GM12878 (cell line): ENCODE results near the gene FBXO33. TPM values are rescaled to one million over a fixed set of nuclear protein-coding genes. Genes with fewer than 3 reads are reported as not detected.

ENCODE experiments used
- ATAC-seq: fragments of 200-7000 bp; cut with Tn5 transposase; 3 replicates; pipeline ENCODE4 v1.9.1; 2020; ENCODE audit warnings: mild to moderate bottlenecking, moderate library complexity
- BruUV-seq: library from RNA; stranded (reverse); fragments of 400-500 nt; replicated peaks from 2 replicates; lab custom pipeline; 2021; lab: Mats Ljungman, UMichigan
- CTCF ChIA-PET: fragments of 300-600 bp; sonication (Branson Sonifier 250); formaldehyde crosslinking; extraction: SDS; loops from one replicate; lab custom pipeline; 2021; ENCODE audit warnings: inconsistent platforms; lab: Yijun Ruan, JAX
- POLR2A ChIA-PET: fragments of 350-600 bp; formaldehyde crosslinking; extraction: SDS; loops from one replicate; lab custom pipeline; 2021; ENCODE audit warnings: inconsistent platforms; lab: Charles Lee
- RAD21 ChIA-PET: fragments of 300-600 bp; sonication (Branson Sonifier 250); formaldehyde crosslinking; loops from one replicate; lab custom pipeline; 2023; ENCODE audit warnings: antibody characterized with exemption; ENCODE audit not compliant: unreplicated experiment; lab: Charles Lee
- SMC1A ChIA-PET: fragments of 300-600 bp; sonication (Branson Sonifier 250); formaldehyde crosslinking; loops from one replicate; lab custom pipeline; 2023; ENCODE audit not compliant: unreplicated experiment, uncharacterized antibody; lab: Charles Lee
- DNase-seq: peaks from one replicate; pipeline ENCODE4 v3.0.0-alpha.2; 2011; ENCODE audit warnings: low read depth, low spot score
- FAIRE-seq: peaks from 3 replicates; lab custom pipeline; 2011; peaks lifted over from hg19 to GRCh38; lab: Jason Lieb, UNC
- H2AFZ ChIP-seq: 2 replicates; pipeline ENCODE4 v1.6.0; 2011; ENCODE audit warnings: low read depth, low read length, control low read depth; ENCODE audit not compliant: control insufficient read depth
- H3K27ac ChIP-seq: 2 replicates; pipeline ENCODE4 v1.5.1; 2011; ENCODE audit warnings: control low read depth; ENCODE audit not compliant: control insufficient read depth, insufficient read depth
- H3K27me3 ChIP-seq, 2 experiments: replicated peaks in 1 of 2; 2 replicates each; pipeline versions ENCODE4 v1.6.0 to v1.6.1; 2011; ENCODE audit warnings: low read length in 1 of 2; ENCODE audit not compliant: control insufficient read depth in 2 of 2, insufficient read depth in 2 of 2
- H3K36me3 ChIP-seq, 2 experiments: 2 replicates each; pipeline ENCODE4 v1.5.1; 2011; ENCODE audit warnings: low read length in 1 of 2; ENCODE audit not compliant: control insufficient read depth in 2 of 2, insufficient read depth in 2 of 2
- H3K4me1 ChIP-seq: 2 replicates; pipeline ENCODE4 v1.6.1; 2011; ENCODE audit warnings: mild to moderate bottlenecking, low read length, moderate library complexity, mixed read lengths; ENCODE audit not compliant: control insufficient read depth, insufficient read depth
- H3K4me2 ChIP-seq: 2 replicates; pipeline ENCODE4 v1.6.0; 2011; ENCODE audit warnings: control low read depth; ENCODE audit not compliant: control insufficient read depth, insufficient read depth
- H3K4me3 ChIP-seq: fragments of 200-600 bp; sonication (generic); 2 replicates; pipeline ENCODE4 v1.5.1; 2016
- H3K79me2 ChIP-seq: 2 replicates; pipeline ENCODE4 v1.6.0; 2011; ENCODE audit warnings: low read length; ENCODE audit not compliant: control insufficient read depth, insufficient read depth
- H3K9ac ChIP-seq: 2 replicates; pipeline ENCODE4 v1.8.0; 2011; ENCODE audit warnings: low read length, control low read depth, mixed read lengths; ENCODE audit not compliant: control insufficient read depth, insufficient read depth
- H3K9me3 ChIP-seq: replicated peaks from 3 replicates; pipeline ENCODE4 v1.5.1; 2011; ENCODE audit warnings: mild to moderate bottlenecking, low read length; ENCODE audit not compliant: control insufficient read depth, insufficient read depth
- H4K20me1 ChIP-seq: 2 replicates; pipeline ENCODE4 v1.6.0; 2011; ENCODE audit not compliant: control insufficient read depth, insufficient read depth
- BACH1 ChIP-seq: fragments of 450-650 bp; IDR thresholded peaks from 2 replicates; pipeline ENCODE4 v1.6.1; 2017; ENCODE audit warnings: mild to moderate bottlenecking, borderline replicate concordance
- CBX5 ChIP-seq: sonication (generic); IDR thresholded peaks from 2 replicates; pipeline ENCODE4 v1.6.1; 2016; ENCODE audit warnings: low read depth, moderate library complexity, mild to moderate bottlenecking, inconsistent platforms
- CHD4 ChIP-seq: fragments of 200-600 bp; sonication (generic); IDR thresholded peaks from 2 replicates; pipeline ENCODE4 v1.6.1; 2016; ENCODE audit warnings: mild to moderate bottlenecking
- CTCF ChIP-seq, 3 experiments: IDR thresholded peaks in 2 of 3; conservative IDR thresholded peaks in 1 of 3; 2 replicates each; pipeline ENCODE4 v1.5.1; 2011; ENCODE audit warnings: low read depth in 3 of 3, low read length in 3 of 3, mild to moderate bottlenecking in 3 of 3, control low read depth in 2 of 3, moderate library complexity in 2 of 3, inconsistent platforms in 1 of 3, mixed read lengths in 1 of 3; ENCODE audit not compliant: control insufficient read depth in 2 of 3, insufficient read depth in 1 of 3; ENCODE audit errors: extremely low read depth in 1 of 3
- ELK1 ChIP-seq: IDR thresholded peaks from 2 replicates; pipeline ENCODE4 v1.6.1; 2012; ENCODE audit warnings: low read depth, low read length, improper control_type of control experiment
- IRF4 ChIP-seq: IDR thresholded peaks from 2 replicates; pipeline ENCODE4 v1.6.1; 2011; ENCODE audit warnings: low read depth, low read length
- KAT2A ChIP-seq: conservative IDR thresholded peaks from 2 replicates; pipeline ENCODE4 v1.6.1; 2011; ENCODE audit warnings: low read depth, low read length; ENCODE audit not compliant: control insufficient read depth
- MYC ChIP-seq: IDR thresholded peaks from 2 replicates; pipeline ENCODE4 v1.6.1; 2011; ENCODE audit warnings: mild to moderate bottlenecking, low read length, moderate library complexity, inconsistent platforms; ENCODE audit not compliant: insufficient read depth, insufficient replicate concordance, insufficient read length, severe bottlenecking
- RAD21 ChIP-seq: IDR thresholded peaks from 2 replicates; pipeline ENCODE4 v1.6.1; 2011; ENCODE audit warnings: mild to moderate bottlenecking, low read depth, low read length, moderate library complexity; ENCODE audit not compliant: insufficient read depth
- SIX5 ChIP-seq: IDR thresholded peaks from 2 replicates; pipeline ENCODE4 v1.6.1; 2011; ENCODE audit warnings: mild to moderate bottlenecking, low read depth, low read length, moderate library complexity; ENCODE audit not compliant: severe bottlenecking
- SMC3 ChIP-seq: IDR thresholded peaks from 2 replicates; pipeline ENCODE4 v1.6.1; 2011; ENCODE audit warnings: low read length, improper control_type of control experiment, borderline replicate concordance
- SP1 ChIP-seq: IDR thresholded peaks from one replicate; pipeline ENCODE4 v1.6.1; 2011; ENCODE audit warnings: low read depth, low read length
- TAF1 ChIP-seq: IDR thresholded peaks from 2 replicates; pipeline ENCODE4 v1.6.1; 2011; ENCODE audit warnings: mild to moderate bottlenecking, low read depth, low read length, borderline replicate concordance
- ZNF217 ChIP-seq: fragments of 450-650 bp; IDR thresholded peaks from 2 replicates; pipeline ENCODE4 v1.6.1; 2017; ENCODE audit warnings: antibody characterized with exemption, mild to moderate bottlenecking
- WGBS: methylation state at CpG from one replicate; pipeline ENCODE4 v1.1.6; 2016; ENCODE audit warnings: low lambda C conversion rate; ENCODE audit not compliant: insufficient replicate concordance, insufficient coverage; ENCODE audit errors: missing lambda C conversion rate; 5-methylcytosine and 5-hydroxymethylcytosine counted together
- in situ Hi-C: fragments of 300-500 bp; cut with MboI; formaldehyde crosslinking; loops from 9 replicates; pipeline ENCODE4 v1.14.3; 2018; ENCODE audit warnings: mixed read lengths
- intact Hi-C: fragments of 100-400 bp; cut with micrococcal nuclease; formaldehyde crosslinking; loops from one replicate; pipeline ENCODE4 v1.14.2; 2022; ENCODE audit not compliant: unreplicated experiment
- polyA plus RNA-seq, 11 experiments: library from polyadenylated mRNA; depleted of rRNA in 4 of 11; unstranded in 6 of 11; stranded (reverse) in 5 of 11; fragments of >200 nt; fragmentation: Nextera tagmentation in 4 of 11; fragmentation: Illumina TruSeq in 1 of 11; extraction: Ambion mirVana in 4 of 11; extraction: Trizol in 1 of 11; gene quantifications; 1 replicate in 1 of 11; 2 replicates in 10 of 11; pipeline versions ENCODE4 v1.2.1 to v1.2.3, GENCODE V29; 2011 to 2016; ENCODE audit warnings: inconsistent platforms in 2 of 11, missing spikeins in 2 of 11, low read depth in 1 of 11
- total RNA-seq, 4 experiments: library from RNA; depleted of rRNA in 3 of 4; stranded (reverse); fragments of >200 nt in 3 of 4; fragmentation: Illumina TruSeq in 1 of 4; extraction: Trizol in 1 of 4; gene quantifications; 2 replicates each; pipeline versions ENCODE4 v1.2.1 to v1.2.3, GENCODE V29; 2013 to 2021
- TF ChIP-seq, protein P1 (sequence below): IDR thresholded peaks from 2 replicates; pipeline ENCODE4 v1.6.1; 2011; ENCODE audit warnings: borderline replicate concordance, low read depth, mild to moderate bottlenecking, moderate library complexity, mixed read lengths, low read length; ENCODE audit not compliant: insufficient read depth; ENCODE audit errors: extremely low read length

The FBXO33 gene
- total and polyA plus RNA-seq, 10 of the 15 experiments (the other 5 are each of a cell fraction or from before 2014, with no cell fraction given), result 4.7 to 56.9 (median 19.6) TPM

- H3K9me3 ChIP-seq, result peaks cover 2% of the 10 kb centered on the region; the same call in 1 of the 3 replicates
- no peaks in the 10 kb centered on the region for H3K4me1 ChIP-seq
- H2AFZ ChIP-seq, result no peak overlapping the region
- ChIA-PET POLR2A (no interaction called here), RAD21 (no interaction called here), CTCF (interaction anchor here (0.6 to 2.6 kb wide), 10 partner anchors 19 to 909 kb away, joined by 3 to 17 read pairs (median 4); no protein-coding TSS in a partner anchor), SMC1A (interaction anchor here (0.6 to 2.7 kb wide), 5 partner anchors 66 to 334 kb away, joined by 3 to 15 read pairs (median 3); no protein-coding TSS in a partner anchor)
- BruUV-seq, result no TSS peak
- no peak overlapping the region for H3K4me2 ChIP-seq
- TF ChIP-seq MYC (no peak), ELK1 (no peak), IRF4 (no peak), CTCF (IDR thresholded peaks at IDR 0.05 in 2 of 3, conservative IDR thresholded peaks at IDR 0.05 in 1 of 3; ENCODE audit: control insufficient read depth in 2 of 3, extremely low read depth in 1 of 3, insufficient read depth in 1 of 3, low read depth in 3 of 3, low read length in 3 of 3) (peak; percentile 31 to 61 (median 37); a peak in 5 of 6 replicates), CBX5 (no peak), SMC3 (peak; percentile 67; the same call in 1 of the 2 replicates), BACH1 (no peak), ZNF217 (no peak), SIX5 (no peak), RAD21 (peak; percentile 84), SP1 (no peak), CHD4 (no peak), KAT2A (no peak), TAF1 (no peak)
- TF ChIP-seq, protein P1, sequence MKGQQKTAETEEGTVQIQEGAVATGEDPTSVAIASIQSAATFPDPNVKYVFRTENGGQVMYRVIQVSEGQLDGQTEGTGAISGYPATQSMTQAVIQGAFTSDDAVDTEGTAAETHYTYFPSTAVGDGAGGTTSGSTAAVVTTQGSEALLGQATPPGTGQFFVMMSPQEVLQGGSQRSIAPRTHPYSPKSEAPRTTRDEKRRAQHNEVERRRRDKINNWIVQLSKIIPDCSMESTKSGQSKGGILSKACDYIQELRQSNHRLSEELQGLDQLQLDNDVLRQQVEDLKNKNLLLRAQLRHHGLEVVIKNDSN, result no peak
- H3K79me2 ChIP-seq, result no peaks in the 10 kb centered on the region
- H3K27me3 ChIP-seq, result no peaks in the 10 kb centered on the region
- intact Hi-C loops, result loop anchor here (1.0 kb wide), 2 partner anchors 137 to 261 kb away; no protein-coding TSS in a partner anchor
- in situ Hi-C loops, result no loop called here
- no peak overlapping the region for H3K27ac ChIP-seq
- DNase-seq (no peak), FAIRE-seq (peak; percentile 70), ATAC-seq (peak; percentile 46; the same call in 2 of the 3 replicates)
- H3K36me3 ChIP-seq, result no peaks in the 10 kb centered on the region; a peak in 1 of 4 replicates
- H4K20me1 ChIP-seq, result no peaks in the 10 kb centered on the region
- WGBS, result 86% methylated on average over 4 of the region's 4 CpGs
- no peak overlapping the region for H3K4me3 ChIP-seq
- H3K9ac ChIP-seq, result no peak overlapping the region
Measured at GRCh38 chr14:39368261-39368959, 63.8 kb downstream of the FBXO33 start.
